H1 (cell line): ENCODE results near the gene SNAPC2. TPM values are rescaled to one million over a fixed set of nuclear protein-coding genes. Genes with fewer than 3 reads are reported as not detected.
"Not testable (repeated sequence)": the region's sequence is repeated elsewhere in the genome, so short reads cannot be mapped to it uniquely, and the experiment has no call there.

ENCODE experiments used
- CTCF ChIA-PET: fragments of 300-600 bp; sonication (Branson Sonifier 250); formaldehyde crosslinking; loops from one replicate; lab custom pipeline; 2021; ENCODE audit not compliant: partially characterized antibody; lab: Charles Lee
- POLR2A ChIA-PET: fragments of 300-600 bp; sonication (Branson Sonifier 250); formaldehyde crosslinking; loops from one replicate; lab custom pipeline; 2021; ENCODE audit warnings: inconsistent platforms; ENCODE audit not compliant: partially characterized antibody; lab: Charles Lee
- DNase-seq, 2 experiments: peaks; one replicate each; pipeline versions ENCODE4 v3.0.0 to v3.0.0-alpha.2; 2010 to 2022; ENCODE audit warnings: low spot score in 2 of 2, low read depth in 1 of 2, mixed read lengths in 1 of 2
- FAIRE-seq: peaks from 2 replicates; lab custom pipeline; 2011; peaks lifted over from hg19 to GRCh38; lab: Jason Lieb, UNC
- H2AFZ ChIP-seq: 2 replicates; pipeline ENCODE4 v1.8.1; 2012; ENCODE audit warnings: low read length, inconsistent platforms
- H2AK5ac ChIP-seq: 2 replicates; pipeline ENCODE4 v1.6.1; 2013; ENCODE audit warnings: low read depth, low read length
- H2BK120ac ChIP-seq: replicated peaks from 2 replicates; pipeline ENCODE3; 2013; ENCODE audit warnings: low read depth, low read length, inconsistent platforms
- H2BK12ac ChIP-seq: 2 replicates; pipeline ENCODE4 v1.6.1; 2013; ENCODE audit warnings: low read depth, low read length
- H2BK15ac ChIP-seq: 2 replicates; pipeline ENCODE4 v1.6.1; 2013; ENCODE audit warnings: low read length
- H2BK20ac ChIP-seq: 2 replicates; pipeline ENCODE4 v1.6.1; 2013; ENCODE audit warnings: low read length
- H2BK5ac ChIP-seq: 2 replicates; pipeline ENCODE4 v1.6.1; 2013; ENCODE audit warnings: low read depth, low read length
- H3K14ac ChIP-seq: 2 replicates; pipeline ENCODE4 v1.6.1; 2013; ENCODE audit warnings: inconsistent platforms; ENCODE audit not compliant: insufficient read length
- H3K18ac ChIP-seq: 2 replicates; pipeline ENCODE4 v1.6.1; 2013; ENCODE audit warnings: low read length; ENCODE audit errors: extremely low read depth
- H3K23ac ChIP-seq: 2 replicates; pipeline ENCODE4 v1.6.1; 2013; ENCODE audit warnings: inconsistent platforms; ENCODE audit not compliant: insufficient read length
- H3K23me2 ChIP-seq: 2 replicates; pipeline ENCODE4 v1.6.1; 2013; ENCODE audit warnings: low read depth, low read length
- H3K27ac ChIP-seq: 2 replicates; pipeline ENCODE4 v1.6.1; 2011; ENCODE audit warnings: low read depth, low read length, inconsistent platforms
- H3K27me3 ChIP-seq, 4 experiments: replicated peaks in 1 of 4; 1 replicate in 1 of 4; 2 replicates in 3 of 4; pipeline versions ENCODE4 v1.6.1 to v1.8.1; 2011 to 2013; ENCODE audit warnings: low read length in 3 of 4, mild to moderate bottlenecking in 3 of 4, inconsistent platforms in 2 of 4, mixed read lengths in 2 of 4, moderate library complexity in 1 of 4; ENCODE audit not compliant: control insufficient read depth in 3 of 4, insufficient read depth in 3 of 4; ENCODE audit errors: extremely low read depth in 1 of 4
- H3K36me3 ChIP-seq, 4 experiments: 2 replicates each; pipeline versions ENCODE4 v1.6.1 to v1.8.1; 2011 to 2013; ENCODE audit warnings: mild to moderate bottlenecking in 4 of 4, low read length in 3 of 4, moderate library complexity in 2 of 4, control low read depth in 1 of 4, inconsistent platforms in 1 of 4; ENCODE audit not compliant: insufficient read depth in 4 of 4, control insufficient read depth in 2 of 4
- H3K4ac ChIP-seq: replicated peaks from 2 replicates; pipeline ENCODE3; 2013; ENCODE audit warnings: low read length, low read depth, mixed read lengths, inconsistent platforms; ENCODE audit not compliant: insufficient read length
- H3K4me1 ChIP-seq, 4 experiments: replicated peaks in 1 of 4; 1 replicate in 1 of 4; 2 replicates in 3 of 4; pipeline versions ENCODE4 v1.6.1 to v1.8.1; 2011 to 2013; ENCODE audit warnings: low read length in 3 of 4, inconsistent platforms in 2 of 4, mixed read lengths in 1 of 4; ENCODE audit not compliant: insufficient read depth in 4 of 4, control insufficient read depth in 3 of 4
- H3K4me2 ChIP-seq, 2 experiments: 2 replicates each; pipeline versions ENCODE4 v1.6.1 to v1.8.1; 2011 to 2013; ENCODE audit warnings: low read depth in 2 of 2, low read length in 2 of 2, control low read depth in 1 of 2, inconsistent platforms in 1 of 2, mild to moderate bottlenecking in 1 of 2; ENCODE audit not compliant: insufficient read depth in 1 of 2
- H3K4me3 ChIP-seq, 4 experiments: fragments of 200-600, 300-600 bp in 1 of 4; sonication (generic), shearing (Covaris generic), sonication (Bioruptor Twin) in 1 of 4; 2 replicates each; pipeline versions ENCODE4 v1.5.1 to v1.8.1; 2011 to 2016; ENCODE audit warnings: low read length in 4 of 4, low read depth in 3 of 4, control low read depth in 2 of 4, inconsistent platforms in 2 of 4, mild to moderate bottlenecking in 2 of 4, mixed read lengths in 1 of 4, moderate library complexity in 1 of 4; ENCODE audit not compliant: insufficient read depth in 2 of 4; ENCODE audit errors: extremely low read depth in 1 of 4
- H3K56ac ChIP-seq: replicated peaks from 2 replicates; pipeline ENCODE3; 2013; ENCODE audit warnings: low read depth, mild to moderate bottlenecking, mixed read lengths, low read length, inconsistent platforms; ENCODE audit not compliant: insufficient read length
- H3K79me1 ChIP-seq: 2 replicates; pipeline ENCODE4 v1.6.1; 2013; ENCODE audit warnings: low read depth, low read length, control low read depth
- H3K79me2 ChIP-seq, 2 experiments: 2 replicates each; pipeline versions ENCODE4 v1.6.1 to v1.8.1; 2012 to 2013; ENCODE audit warnings: low read length in 2 of 2, mild to moderate bottlenecking in 2 of 2, inconsistent platforms in 1 of 2; ENCODE audit not compliant: insufficient read depth in 2 of 2, control insufficient read depth in 1 of 2
- H3K9ac ChIP-seq, 4 experiments: replicated peaks in 1 of 4; 1 replicate in 1 of 4; 2 replicates in 3 of 4; pipeline versions ENCODE4 v1.6.1 to v1.8.1; 2011 to 2013; ENCODE audit warnings: low read depth in 3 of 4, low read length in 3 of 4, control low read depth in 2 of 4, mild to moderate bottlenecking in 2 of 4, moderate library complexity in 2 of 4, inconsistent platforms in 1 of 4; ENCODE audit errors: extremely low read depth in 1 of 4
- H3K9me3 ChIP-seq, 2 experiments: 2 replicates each; pipeline versions ENCODE4 v1.6.1 to v1.8.1; 2012 to 2013; ENCODE audit warnings: mild to moderate bottlenecking in 2 of 2, moderate library complexity in 2 of 2, control low read depth in 1 of 2, inconsistent platforms in 1 of 2, low read depth in 1 of 2, low read length in 1 of 2, mixed read lengths in 1 of 2; ENCODE audit not compliant: insufficient read depth in 2 of 2
- H4K20me1 ChIP-seq, 2 experiments: replicated peaks in 1 of 2; 2 replicates each; pipeline versions ENCODE3 to v1.8.1; 2011 to 2013; ENCODE audit warnings: inconsistent platforms in 2 of 2, low read length in 2 of 2, mild to moderate bottlenecking in 1 of 2; ENCODE audit not compliant: insufficient read depth in 2 of 2, control insufficient read depth in 1 of 2
- H4K5ac ChIP-seq: 2 replicates; pipeline ENCODE4 v1.6.1; 2013; ENCODE audit warnings: low read length, low read depth, mixed read lengths, inconsistent platforms; ENCODE audit not compliant: insufficient read length
- H4K8ac ChIP-seq: 2 replicates; pipeline ENCODE4 v1.8.0; 2013; ENCODE audit warnings: mild to moderate bottlenecking, moderate library complexity, low read length, inconsistent platforms; ENCODE audit not compliant: insufficient read depth; ENCODE audit errors: extremely low read depth
- H4K91ac ChIP-seq: replicated peaks from 2 replicates; pipeline ENCODE3; 2013; ENCODE audit warnings: low read length, mixed read lengths, inconsistent platforms; ENCODE audit not compliant: insufficient read length
- WGBS, 2 experiments: shearing (Covaris generic) in 1 of 2; methylation state at CpG; one replicate each; pipeline versions ENCODE4 v1.1.6 to v1.1.7; 2013 to 2015; ENCODE audit warnings: low lambda C conversion rate in 2 of 2, mixed read lengths in 2 of 2, inconsistent platforms in 1 of 2, low coverage in 1 of 2, missing lambda C conversion rate in 1 of 2; ENCODE audit not compliant: insufficient replicate concordance in 2 of 2, insufficient coverage in 1 of 2, insufficient read length in 1 of 2; ENCODE audit errors: extremely low coverage in 1 of 2, missing lambda C conversion rate in 1 of 2; 5-methylcytosine and 5-hydroxymethylcytosine counted together
- polyA plus RNA-seq, 7 experiments: library from polyadenylated mRNA; depleted of rRNA in 3 of 7; stranded (reverse) in 5 of 7; unstranded in 2 of 7; fragments of >200 nt in 5 of 7; fragments of 200-250 nt in 2 of 7; gene quantifications; 1 replicate in 5 of 7; 2 replicates in 1 of 7; 4 replicates in 1 of 7; pipeline versions ENCODE4 v1.2.1 to v1.2.3, GENCODE V29; 2011 to 2013; ENCODE audit warnings: missing spikeins in 2 of 7, mixed read lengths in 2 of 7
- total RNA-seq: library from RNA; stranded (reverse); fragmentation: NEBNext Ultra II Directional; extraction: Animal tissue kit (Norgen Biotek cat#: 25700); gene quantifications from 2 replicates; pipeline ENCODE4 v1.2.1, GENCODE V29; 2021

Gene SNAPC2
- total and polyA plus RNA-seq, 2 of the 8 experiments (the other 6 are each of a cell fraction or from before 2014, with no cell fraction given) = 18.2 to 20.3 TPM

GRCh38 chr19:7893362-7894101, 26.6 kb upstream of the SNAPC2 start:
- not testable (repeated sequence) for H2BK12ac ChIP-seq, H3K56ac ChIP-seq, H3K14ac ChIP-seq, H3K27me3 ChIP-seq, H3K9ac ChIP-seq, H3K79me1 ChIP-seq, H4K5ac ChIP-seq, FAIRE-seq, H3K23ac ChIP-seq, H2BK15ac ChIP-seq, H4K20me1 ChIP-seq, H3K36me3 ChIP-seq, H3K23me2 ChIP-seq, H3K18ac ChIP-seq, H4K91ac ChIP-seq, H2BK5ac ChIP-seq, DNase-seq, H3K4me3 ChIP-seq, H2BK20ac ChIP-seq, H3K9me3 ChIP-seq, H3K4ac ChIP-seq, H3K4me2 ChIP-seq, H4K8ac ChIP-seq, H2AFZ ChIP-seq, H2BK120ac ChIP-seq, H3K27ac ChIP-seq, H2AK5ac ChIP-seq, H3K79me2 ChIP-seq, H3K4me1 ChIP-seq
- ChIA-PET POLR2A (interaction anchor here (0.7 to 1.9 kb wide), 7 partner anchors 8 to 25 kb away, joined by 3 to 7 read pairs (median 4); partner anchors contain the start of gene MAP2K7), CTCF (interaction anchor here (2.0 kb wide), 1 partner anchor 24 kb away, joined by 6 read pairs; no protein-coding TSS in a partner anchor)
- WGBS, 2 experiments = 89% methylated on average over 18 of the region's 18 CpGs; no CpG with 5 or more reads in 1 of the 2 experiments
